GM13977 (cell line): ENCODE results near the gene TYMP.
A peak's percentile ranks its signal among the peaks of the same experiment; 100 is the strongest.

Source experiments
- DNase-seq: peaks from one replicate; pipeline ENCODE4 v3.0.0; 2012; ENCODE audit warnings: low spot score
- in situ Hi-C: fragments of 300-500 bp; cut with MboI; formaldehyde crosslinking; loops from one replicate; pipeline ENCODE4 v1.12.0; 2022; ENCODE audit warnings: low sequenced_read_pairs, low pct_unique_long_range_greater_than_20kb, mixed read lengths, inconsistent platforms; ENCODE audit not compliant: unreplicated experiment
- TF ChIP-seq, protein P1 (sequence below): IDR thresholded peaks from 2 replicates; pipeline ENCODE4 v1.5.1; 2012; ENCODE audit warnings: mild to moderate bottlenecking, control low read depth; ENCODE audit not compliant: insufficient read depth; ENCODE audit errors: extremely low read depth, missing control alignments

TYMP gene

DNA sequence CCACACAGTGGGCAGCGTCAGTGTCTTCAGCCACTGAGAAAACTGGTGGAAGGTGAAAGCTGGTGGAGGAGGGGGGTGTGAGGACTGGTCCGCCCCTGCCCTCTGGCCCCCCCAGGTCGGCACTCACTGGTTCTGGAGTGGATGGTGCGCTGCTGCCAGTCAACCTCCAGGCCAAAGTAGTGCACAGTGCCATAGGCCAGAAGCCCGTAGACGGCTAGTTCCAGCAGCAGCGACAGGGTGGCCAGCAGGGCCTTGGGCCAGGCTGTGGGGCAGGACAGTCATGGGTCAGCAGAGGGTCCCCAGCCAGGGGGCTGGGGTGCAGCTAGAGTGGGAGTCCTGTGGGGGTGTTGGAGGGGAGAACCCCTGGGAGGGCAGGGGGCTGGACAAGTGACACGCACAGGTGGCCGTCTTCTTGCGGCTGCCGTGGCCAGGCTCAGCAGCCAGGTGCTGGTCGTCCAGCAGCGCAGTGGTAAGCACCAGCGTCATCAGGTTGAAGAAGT is 24.5 kb downstream of the TYMP start:
- in situ Hi-C loops: no loop called here
- DNase-seq: no peak
- TF ChIP-seq, protein P1, sequence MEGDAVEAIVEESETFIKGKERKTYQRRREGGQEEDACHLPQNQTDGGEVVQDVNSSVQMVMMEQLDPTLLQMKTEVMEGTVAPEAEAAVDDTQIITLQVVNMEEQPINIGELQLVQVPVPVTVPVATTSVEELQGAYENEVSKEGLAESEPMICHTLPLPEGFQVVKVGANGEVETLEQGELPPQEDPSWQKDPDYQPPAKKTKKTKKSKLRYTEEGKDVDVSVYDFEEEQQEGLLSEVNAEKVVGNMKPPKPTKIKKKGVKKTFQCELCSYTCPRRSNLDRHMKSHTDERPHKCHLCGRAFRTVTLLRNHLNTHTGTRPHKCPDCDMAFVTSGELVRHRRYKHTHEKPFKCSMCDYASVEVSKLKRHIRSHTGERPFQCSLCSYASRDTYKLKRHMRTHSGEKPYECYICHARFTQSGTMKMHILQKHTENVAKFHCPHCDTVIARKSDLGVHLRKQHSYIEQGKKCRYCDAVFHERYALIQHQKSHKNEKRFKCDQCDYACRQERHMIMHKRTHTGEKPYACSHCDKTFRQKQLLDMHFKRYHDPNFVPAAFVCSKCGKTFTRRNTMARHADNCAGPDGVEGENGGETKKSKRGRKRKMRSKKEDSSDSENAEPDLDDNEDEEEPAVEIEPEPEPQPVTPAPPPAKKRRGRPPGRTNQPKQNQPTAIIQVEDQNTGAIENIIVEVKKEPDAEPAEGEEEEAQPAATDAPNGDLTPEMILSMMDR: no peak

DNA sequence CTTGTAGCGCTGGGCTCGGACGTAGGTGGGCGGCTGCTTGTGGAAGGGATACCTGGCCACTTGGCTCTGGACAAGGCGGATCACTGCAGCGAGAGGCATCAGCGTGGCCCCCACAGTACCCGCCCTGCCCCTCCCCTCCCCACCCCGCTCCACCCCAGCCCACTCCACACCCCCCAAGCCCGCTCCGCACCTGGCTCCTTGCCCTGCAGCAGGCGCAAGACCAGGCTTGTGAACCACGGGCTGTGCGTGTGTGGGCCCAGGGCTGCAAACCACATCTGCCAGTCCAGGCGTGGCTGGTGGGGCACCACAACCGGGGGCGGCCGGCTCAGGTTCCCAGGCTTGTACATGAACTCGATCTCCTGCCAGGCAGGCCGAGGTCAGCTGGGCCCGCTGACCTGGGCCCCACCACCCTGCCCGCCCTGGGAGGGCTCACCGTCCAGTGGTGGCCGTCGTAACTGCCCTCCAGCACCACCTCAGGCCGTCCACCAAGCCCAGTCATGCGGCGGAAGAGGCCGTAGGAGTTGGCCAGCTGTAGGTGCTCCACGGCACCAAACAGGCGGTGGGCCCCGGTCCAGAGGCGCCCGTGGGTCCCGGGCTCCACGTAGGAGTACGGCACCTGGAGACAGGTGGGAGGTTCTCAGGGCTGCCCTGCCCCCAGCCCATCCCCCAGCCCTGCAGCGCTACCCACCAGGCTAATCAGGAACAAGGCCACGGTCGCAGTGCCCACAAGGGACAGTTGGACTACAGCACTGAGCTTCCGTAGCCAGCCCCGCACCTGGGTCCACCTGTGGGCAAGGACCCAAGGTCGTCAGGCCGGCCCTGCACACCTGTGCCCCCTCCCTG is 25.2 kb downstream of the TYMP start:
- TF ChIP-seq, protein P1: no peak
- DNase-seq: no peak
- in situ Hi-C loops: no loop called here

- no peak for DNase-seq
- in situ Hi-C loops: no loop called here
- TF ChIP-seq, protein P1: peak; percentile 7
Observed at GRCh38 chr22:50503475-50504145, 26.2 kb downstream of the TYMP start.

- DNase-seq: no peak
- in situ Hi-C loops: no loop called here
- TF ChIP-seq, protein P1: no peak
Observed at GRCh38 chr22:50502628-50503474, 27.0 kb downstream of the TYMP start.

GRCh38 chr22:50502096-50502495 is 27.7 kb downstream of the TYMP start:
- no peak for DNase-seq
- TF ChIP-seq, protein P1: no peak
- in situ Hi-C loops: no loop called here

DNA sequence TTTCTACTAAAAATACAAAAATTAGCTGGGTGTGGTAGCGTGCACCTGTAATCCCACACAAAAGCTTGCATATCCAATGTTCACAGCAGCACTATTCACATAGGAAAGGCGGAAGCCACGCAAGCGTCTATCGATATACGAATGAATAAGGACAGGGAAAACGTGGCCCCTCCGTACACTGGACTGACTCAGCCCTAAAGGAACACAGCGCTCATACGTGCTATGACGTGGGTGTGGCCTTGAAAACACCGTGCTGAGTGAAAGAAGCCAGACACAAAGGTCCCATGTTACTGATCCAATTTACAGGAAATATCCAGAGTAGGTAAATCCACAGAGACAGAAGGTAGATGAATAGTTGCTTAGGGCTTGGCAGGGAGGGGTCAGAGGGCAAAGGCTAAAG is 29.4 kb downstream of the TYMP start:
- TF ChIP-seq, protein P1: no peak

More for the DNA sequence above, 29.4 kb downstream of the TYMP start:
- DNase-seq: no peak
- in situ Hi-C loops: no loop called here
